Tibial nerve (tissue), 3 donors: ENCODE measurements around the gene GPR135.

Source experiments
- POLR2A ChIP-seq, 2 donors: fragments of 450-650 bp; IDR thresholded peaks; one replicate each; pipeline ENCODE4 v1.6.1; 2017; ENCODE audit warnings: antibody characterized with exemption in 2 of 2, mild to moderate bottlenecking in 2 of 2, moderate library complexity in 2 of 2
- TF ChIP-seq, protein P1 (sequence below), 5 experiments: fragments of 200-600 bp in 3 of 5; fragments of 450-650 bp in 2 of 5; sonication (generic) in 3 of 5; IDR thresholded peaks; one replicate each; pipeline ENCODE4 v1.5.1; 2016 to 2019; ENCODE audit warnings: antibody characterized with exemption in 5 of 5, mild to moderate bottlenecking in 3 of 5, moderate library complexity in 2 of 5

DNA sequence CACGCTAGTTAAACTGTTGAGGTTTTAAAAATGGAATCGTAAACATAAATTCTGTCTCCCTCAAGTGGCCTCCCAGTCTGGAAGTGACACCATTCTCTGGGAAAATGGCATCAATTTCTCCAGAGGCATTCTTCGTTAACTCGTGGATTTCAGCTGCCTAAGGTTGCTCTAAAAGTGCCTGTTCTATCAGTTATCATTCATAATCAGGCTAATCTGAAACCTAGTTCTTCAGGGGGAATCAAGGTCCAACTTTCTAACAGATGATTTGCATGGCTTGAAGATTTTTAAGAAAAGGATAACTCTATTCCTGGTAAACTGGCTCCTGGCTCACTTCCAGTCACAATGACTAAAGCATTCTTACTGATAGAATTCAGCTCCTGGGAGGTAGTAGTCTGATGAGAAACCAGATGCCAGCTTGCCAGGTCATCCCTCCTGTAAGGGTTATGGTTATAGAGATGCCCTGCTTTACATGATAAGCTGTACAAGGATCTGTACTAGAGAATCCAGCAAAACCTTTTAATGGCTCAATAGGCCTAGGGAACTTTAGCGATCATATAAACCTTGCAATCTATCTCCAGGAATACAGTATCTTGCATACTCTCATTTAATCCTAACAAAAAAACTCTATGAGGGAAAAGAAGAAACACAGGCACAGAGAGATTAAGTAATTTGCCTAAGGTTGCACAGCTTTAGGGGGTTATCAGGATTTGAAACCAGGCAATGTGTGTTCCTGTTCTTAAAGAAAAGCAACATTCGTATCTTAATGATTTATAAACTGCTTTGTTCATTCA lies 17.6 kb upstream of the GPR135 start:
- TF ChIP-seq, protein P1, sequence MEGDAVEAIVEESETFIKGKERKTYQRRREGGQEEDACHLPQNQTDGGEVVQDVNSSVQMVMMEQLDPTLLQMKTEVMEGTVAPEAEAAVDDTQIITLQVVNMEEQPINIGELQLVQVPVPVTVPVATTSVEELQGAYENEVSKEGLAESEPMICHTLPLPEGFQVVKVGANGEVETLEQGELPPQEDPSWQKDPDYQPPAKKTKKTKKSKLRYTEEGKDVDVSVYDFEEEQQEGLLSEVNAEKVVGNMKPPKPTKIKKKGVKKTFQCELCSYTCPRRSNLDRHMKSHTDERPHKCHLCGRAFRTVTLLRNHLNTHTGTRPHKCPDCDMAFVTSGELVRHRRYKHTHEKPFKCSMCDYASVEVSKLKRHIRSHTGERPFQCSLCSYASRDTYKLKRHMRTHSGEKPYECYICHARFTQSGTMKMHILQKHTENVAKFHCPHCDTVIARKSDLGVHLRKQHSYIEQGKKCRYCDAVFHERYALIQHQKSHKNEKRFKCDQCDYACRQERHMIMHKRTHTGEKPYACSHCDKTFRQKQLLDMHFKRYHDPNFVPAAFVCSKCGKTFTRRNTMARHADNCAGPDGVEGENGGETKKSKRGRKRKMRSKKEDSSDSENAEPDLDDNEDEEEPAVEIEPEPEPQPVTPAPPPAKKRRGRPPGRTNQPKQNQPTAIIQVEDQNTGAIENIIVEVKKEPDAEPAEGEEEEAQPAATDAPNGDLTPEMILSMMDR (IDR thresholded peaks at IDR 0.05), result no peak
- TF ChIP-seq POLR2A (IDR thresholded peaks at IDR 0.05), result no peak
